GM12865 (cell line): ENCODE results near the gene DHRS11.

Experiments used
- DNase-seq: peaks from one replicate; pipeline ENCODE4 v3.0.0; 2010; ENCODE audit warnings: low read depth
- H3K4me3 ChIP-seq: 2 replicates; pipeline ENCODE4 v1.5.1; 2011; ENCODE audit warnings: mild to moderate bottlenecking, low read depth, low read length, control low read depth
- TF ChIP-seq, protein P1 (sequence below): IDR thresholded peaks from 2 replicates; pipeline ENCODE4 v1.5.1; 2011; ENCODE audit warnings: low read length, control low read depth, low read depth, inconsistent platforms; ENCODE audit not compliant: insufficient read depth; ENCODE audit errors: missing control alignments

DHRS11 gene

DNA sequence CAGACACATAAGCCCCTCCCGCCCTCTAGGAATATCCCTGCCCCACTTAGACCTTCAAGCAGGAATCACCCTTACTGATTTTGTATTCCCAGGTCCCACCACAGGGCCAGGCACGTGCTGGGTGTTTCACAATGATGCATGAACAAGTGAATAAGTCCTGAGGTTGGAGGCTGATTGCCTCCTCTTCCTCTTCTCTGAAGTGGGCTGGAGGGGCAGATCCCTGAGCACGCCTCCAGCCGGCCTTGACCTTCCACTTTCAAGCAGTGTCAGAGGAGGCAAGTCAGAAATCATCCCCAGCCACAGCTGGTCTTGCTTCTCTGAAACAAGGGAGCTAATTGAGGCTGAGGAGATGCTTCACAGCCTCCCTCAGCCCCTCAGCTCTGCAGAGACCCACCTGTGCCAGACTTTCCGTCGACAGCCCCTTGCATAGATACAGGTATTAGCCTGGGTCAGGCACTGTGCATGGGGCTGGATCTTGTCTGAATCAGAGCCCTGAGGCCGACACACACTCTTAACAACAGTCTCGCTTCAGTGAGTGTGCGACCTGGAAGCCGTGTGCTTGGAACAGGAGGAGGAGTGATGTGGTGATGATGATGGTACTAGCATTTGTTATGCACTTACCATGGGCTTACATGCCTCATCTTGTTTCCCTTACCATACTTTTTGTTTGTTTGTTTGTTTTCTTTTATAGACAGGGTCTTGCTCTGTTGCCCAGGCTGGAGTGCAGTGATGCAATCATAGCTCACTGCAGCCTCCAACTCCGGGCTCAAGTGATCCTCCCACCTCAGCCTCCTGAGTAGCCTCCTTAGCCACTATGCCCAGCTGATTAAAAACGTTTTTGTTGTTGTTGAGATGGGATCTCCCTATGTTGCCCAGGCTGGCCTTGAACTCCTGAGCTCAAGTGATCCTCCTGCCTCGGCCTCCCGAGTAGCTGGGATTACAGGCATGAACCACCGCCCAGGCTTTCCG lies 24.7 kb downstream of the DHRS11 start:
- TF ChIP-seq, protein P1, sequence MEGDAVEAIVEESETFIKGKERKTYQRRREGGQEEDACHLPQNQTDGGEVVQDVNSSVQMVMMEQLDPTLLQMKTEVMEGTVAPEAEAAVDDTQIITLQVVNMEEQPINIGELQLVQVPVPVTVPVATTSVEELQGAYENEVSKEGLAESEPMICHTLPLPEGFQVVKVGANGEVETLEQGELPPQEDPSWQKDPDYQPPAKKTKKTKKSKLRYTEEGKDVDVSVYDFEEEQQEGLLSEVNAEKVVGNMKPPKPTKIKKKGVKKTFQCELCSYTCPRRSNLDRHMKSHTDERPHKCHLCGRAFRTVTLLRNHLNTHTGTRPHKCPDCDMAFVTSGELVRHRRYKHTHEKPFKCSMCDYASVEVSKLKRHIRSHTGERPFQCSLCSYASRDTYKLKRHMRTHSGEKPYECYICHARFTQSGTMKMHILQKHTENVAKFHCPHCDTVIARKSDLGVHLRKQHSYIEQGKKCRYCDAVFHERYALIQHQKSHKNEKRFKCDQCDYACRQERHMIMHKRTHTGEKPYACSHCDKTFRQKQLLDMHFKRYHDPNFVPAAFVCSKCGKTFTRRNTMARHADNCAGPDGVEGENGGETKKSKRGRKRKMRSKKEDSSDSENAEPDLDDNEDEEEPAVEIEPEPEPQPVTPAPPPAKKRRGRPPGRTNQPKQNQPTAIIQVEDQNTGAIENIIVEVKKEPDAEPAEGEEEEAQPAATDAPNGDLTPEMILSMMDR, result no peak
- no peak for DNase-seq
- H3K4me3 ChIP-seq, result no peak overlapping the region

GRCh38 chr17:36617773-36618172 lies 26.1 kb downstream of the DHRS11 start:
- no peak overlapping the region for H3K4me3 ChIP-seq
- TF ChIP-seq, protein P1, result no peak
- no peak for DNase-seq

DNA sequence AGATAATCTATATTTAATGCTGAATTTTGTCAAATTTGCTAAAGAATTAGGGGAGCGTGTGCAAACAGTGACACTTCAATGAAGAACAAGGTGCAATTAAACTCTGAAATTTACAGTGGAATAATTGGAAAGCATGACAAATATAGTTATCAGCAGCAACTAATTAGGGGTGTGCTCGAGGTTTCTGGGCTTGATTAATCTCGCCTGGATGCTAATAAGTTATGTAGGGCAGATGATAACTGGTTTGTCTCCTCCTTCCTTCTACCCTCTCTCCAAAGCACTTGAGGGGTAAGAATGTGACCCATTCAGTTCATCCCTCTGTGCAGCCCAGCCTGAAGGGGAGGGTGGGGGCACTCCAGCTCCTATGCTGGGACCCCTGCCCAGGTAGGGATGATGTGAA lies 31.6 kb downstream of the DHRS11 start:
- H3K4me3 ChIP-seq, result no peak overlapping the region
- TF ChIP-seq, protein P1, result no peak
- no peak for DNase-seq

- TF ChIP-seq, protein P1, result no peak
- DNase-seq, result no peak
- no peak overlapping the region for H3K4me3 ChIP-seq
These were observed 33.5 kb downstream of the DHRS11 start for GRCh38 chr17:36625188-36625587.

- TF ChIP-seq, protein P1, result no peak
- no peak for DNase-seq
- H3K4me3 ChIP-seq, result no peak overlapping the region
These were observed 35.4 kb downstream of the DHRS11 start for GRCh38 chr17:36627101-36627500.

DNA sequence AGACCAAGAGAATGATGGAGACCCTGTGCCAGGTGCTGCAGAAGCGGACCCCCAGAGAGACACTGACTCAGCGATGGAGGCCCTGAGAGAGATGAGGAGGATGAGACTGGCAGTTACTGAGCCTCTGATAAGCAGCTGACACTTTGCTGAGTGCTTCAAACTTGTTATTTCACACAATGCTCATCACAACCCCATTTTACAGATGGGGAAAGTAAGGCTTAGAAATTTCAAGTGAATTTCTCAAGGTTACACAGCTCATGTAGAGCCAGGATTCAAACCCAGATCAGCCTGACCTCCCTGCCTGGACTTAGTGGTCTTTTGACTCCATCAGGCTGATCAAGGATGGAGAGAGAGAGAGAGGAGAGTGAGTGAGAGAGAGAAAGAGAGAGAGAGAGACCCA lies 36.9 kb downstream of the DHRS11 start:
- TF ChIP-seq, protein P1, result no peak
- DNase-seq, result no peak
- H3K4me3 ChIP-seq, result no peak overlapping the region
